HUDEP-2 (cell line): ENCODE data around the gene DDX3Y.

Experiments
- DNase-seq, 76 experiments: peaks; one replicate each; lab custom pipeline; 2025; ENCODE audit not compliant: unreplicated experiment in 76 of 76; lab: John Stamatoyannopoulos, UW

The DDX3Y gene

DNA sequence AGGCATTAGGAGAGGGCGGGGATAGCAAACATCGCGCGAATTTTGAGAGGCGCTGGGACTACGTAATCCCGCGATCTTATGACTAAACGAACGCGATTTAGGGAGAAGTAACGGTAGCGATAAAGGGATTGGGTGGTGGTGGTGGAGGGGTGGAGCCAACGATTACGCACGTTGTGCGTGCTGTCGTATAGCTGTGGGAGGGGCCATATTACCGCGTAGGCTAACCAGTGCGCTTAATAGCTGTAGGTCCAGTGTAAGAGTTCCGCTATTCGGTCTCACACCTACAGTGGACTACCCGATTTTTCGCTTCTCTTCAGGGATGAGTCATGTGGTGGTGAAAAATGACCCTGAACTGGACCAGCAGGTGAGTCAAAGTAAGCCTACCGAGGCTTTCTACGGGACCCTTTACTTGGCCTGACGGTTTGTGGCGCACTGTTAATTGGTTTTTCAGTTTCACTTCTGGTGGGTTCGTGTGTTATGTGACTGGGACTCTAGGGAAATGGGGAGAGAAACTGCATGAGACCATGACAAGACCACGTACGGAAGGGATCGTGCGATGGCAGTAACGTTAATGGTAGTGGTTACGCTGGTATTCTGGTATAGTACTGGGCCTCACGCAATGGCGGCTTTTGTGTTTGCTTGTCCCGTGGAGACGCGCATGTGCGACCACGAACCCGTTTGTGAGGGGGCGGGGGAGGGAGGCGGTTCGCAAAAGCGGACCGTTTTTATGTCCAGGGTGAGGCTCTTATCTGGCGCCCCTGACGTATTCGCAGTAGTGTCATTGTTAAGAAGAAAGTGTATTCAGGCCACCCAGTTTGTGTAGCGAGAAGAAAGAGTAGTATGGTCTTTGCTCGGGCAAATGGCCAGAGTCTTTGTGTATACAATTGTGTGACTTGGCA, at the start of gene DDX3Y:
Gene DDX3Y (plus strand): TSS at position 251 of the 899 bp plus-strand sequence. CDS start 69 bp downstream, at position 320.
- peak in 74 of 76 experiments; percentile 16 to 87 (median 68) for DNase-seq

- no peak for DNase-seq
Observed at GRCh38 chrY:12855791-12856275, 48.8 kb upstream of the DDX3Y start.

- peak in 1 of 76 experiments; percentile 0 for DNase-seq
Observed at GRCh38 chrY:12867960-12868359, 36.7 kb upstream of the DDX3Y start.

- DNase-seq, result no peak
Observed at GRCh38 chrY:12896973-12897372, 7.7 kb upstream of the DDX3Y start.

GRCh38 chrY:12898604-12899003, 6.1 kb upstream of the DDX3Y start:
- no peak for DNase-seq

- DNase-seq, result peak in 70 of 76 experiments; percentile 0 to 72 (median 38)
Observed at GRCh38 chrY:12905517-12905872, 827 bp downstream of the DDX3Y start.

DNA sequence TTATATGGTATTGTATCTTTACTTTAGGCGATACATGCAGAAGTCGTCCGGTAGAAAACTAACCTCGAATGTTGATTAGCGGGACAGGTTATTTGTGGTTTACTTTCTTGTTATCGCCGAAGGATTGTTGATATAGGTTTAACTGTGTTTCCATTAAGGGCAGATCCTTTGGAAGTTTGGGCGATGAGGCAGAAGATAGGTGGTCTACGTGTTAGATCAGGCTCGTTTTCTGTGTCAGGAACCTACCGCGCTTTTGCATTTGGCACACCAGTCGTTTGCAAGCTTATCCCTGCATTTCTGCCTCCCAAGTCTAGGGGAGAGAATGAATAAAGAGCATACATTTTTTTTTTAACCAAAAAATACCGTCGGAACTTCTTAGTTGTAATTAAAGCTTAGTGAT, 1.2 kb downstream of the DDX3Y start:
- peak in 18 of 76 experiments; percentile 0 to 27 (median 1) for DNase-seq

DNA sequence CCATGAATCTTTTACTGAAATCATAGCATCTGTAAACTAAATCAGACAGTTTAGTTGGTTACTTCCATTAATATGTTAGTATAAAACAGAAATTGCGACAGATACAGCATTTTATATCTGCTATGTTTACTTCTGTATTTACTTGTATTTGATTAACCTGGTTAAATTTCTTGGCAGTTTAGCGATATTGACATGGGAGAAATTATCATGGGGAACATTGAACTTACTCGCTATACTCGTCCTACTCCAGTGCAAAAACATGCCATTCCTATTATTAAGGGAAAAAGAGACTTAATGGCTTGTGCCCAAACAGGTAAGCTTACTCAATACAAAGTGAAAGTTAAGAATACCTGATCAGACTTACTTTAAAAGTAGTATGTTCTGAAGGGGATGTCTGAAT, 8.9 kb downstream of the DDX3Y start:
- DNase-seq, result no peak

GRCh38 chrY:12928043-12928442, 23.4 kb downstream of the DDX3Y start:
- DNase-seq, result peak in 2 of 76 experiments; percentile 0

GRCh38 chrY:12941725-12942687, 37.3 kb downstream of the DDX3Y start:
- no peak for DNase-seq
